HG03558 (cell line): ENCODE measurements around the gene GPC2.
"Not testable (repeated sequence)": the region's sequence is repeated elsewhere in the genome, so short reads cannot be mapped to it uniquely, and the experiment has no call there.

Experiments used
- ATAC-seq: cut with Tn5 transposase; IDR thresholded peaks from one replicate; pipeline ENCODE4 v1.9.1; 2021; ENCODE audit warnings: moderate number of reproducible peaks; ENCODE audit not compliant: unreplicated experiment; ENCODE audit errors: extremely low read depth

GPC2 gene

GRCh38 chr7:100154651-100155491 lies 22.3 kb downstream of the GPC2 start:
- ATAC-seq: no peak

GRCh38 chr7:100153708-100154535 lies 23.3 kb downstream of the GPC2 start:
- no peak for ATAC-seq

GRCh38 chr7:100152937-100153666 lies 24.1 kb downstream of the GPC2 start:
- ATAC-seq: no peak

- no peak for ATAC-seq
Observed at GRCh38 chr7:100152404-100152803, 24.8 kb downstream of the GPC2 start.

- ATAC-seq: peak; percentile 98
Observed at GRCh38 chr7:100148559-100149328, 28.4 kb downstream of the GPC2 start, which contains the start of gene LAMTOR4. LAMTOR4 (plus strand) TSS chr7:100148918; CDS start chr7:100148973, 55 bp downstream.

DNA sequence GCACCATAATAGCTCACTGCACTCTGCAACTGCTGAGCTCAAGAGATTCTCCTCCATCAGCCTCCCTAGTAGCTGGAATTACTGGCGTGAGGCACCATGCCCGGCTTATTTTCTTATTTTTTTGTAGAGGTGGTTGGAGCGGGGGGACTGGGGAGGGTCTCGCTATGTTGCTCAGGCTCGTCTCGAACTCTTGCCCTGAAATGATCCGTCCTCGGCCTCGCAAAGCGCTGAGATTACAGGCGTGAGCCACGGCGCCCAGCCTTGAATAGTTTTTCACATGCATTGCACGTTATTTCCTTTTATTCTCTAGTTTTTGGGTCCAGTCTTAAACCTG lies 29.0 kb downstream of the GPC2 start:
- no peak for ATAC-seq

DNA sequence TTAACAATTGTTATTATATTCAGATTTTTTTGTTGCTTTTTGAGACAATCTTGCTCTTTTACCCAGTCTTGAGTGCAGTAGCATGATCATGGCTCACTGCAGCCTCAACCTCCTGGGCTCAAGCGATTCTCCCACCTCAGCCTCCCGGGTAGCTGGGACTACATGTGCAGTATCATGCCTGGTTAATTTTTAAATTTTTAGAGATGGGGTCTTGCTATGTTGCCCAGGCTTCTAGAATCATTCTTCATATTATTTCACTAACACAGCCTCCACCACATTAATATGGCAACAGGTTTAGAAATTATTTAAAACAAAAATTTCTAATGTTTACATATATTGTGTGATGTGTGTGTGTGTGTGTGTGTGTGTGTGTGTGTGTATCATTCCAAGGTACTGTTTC lies 29.9 kb downstream of the GPC2 start:
- ATAC-seq: no peak

DNA sequence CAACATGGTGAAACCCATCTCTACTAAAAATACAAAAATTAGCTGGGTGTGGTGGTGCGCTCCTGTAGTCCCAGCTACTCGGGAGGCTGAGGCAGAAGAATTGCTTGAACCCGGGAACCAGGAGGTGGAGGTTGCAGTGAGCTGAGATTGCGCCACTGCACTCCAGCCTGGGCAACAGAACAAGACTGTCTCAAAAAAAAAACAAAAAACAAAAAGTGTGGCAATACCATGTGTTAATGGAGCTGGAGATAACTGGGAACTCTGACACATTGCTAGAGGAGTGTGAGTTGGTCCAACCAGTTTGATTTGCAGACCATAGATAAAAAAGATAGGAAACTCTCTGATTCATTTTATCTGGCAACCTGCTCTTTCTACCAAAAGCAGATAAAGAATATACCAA lies 30.8 kb downstream of the GPC2 start:
- ATAC-seq: not testable (repeated sequence)

DNA sequence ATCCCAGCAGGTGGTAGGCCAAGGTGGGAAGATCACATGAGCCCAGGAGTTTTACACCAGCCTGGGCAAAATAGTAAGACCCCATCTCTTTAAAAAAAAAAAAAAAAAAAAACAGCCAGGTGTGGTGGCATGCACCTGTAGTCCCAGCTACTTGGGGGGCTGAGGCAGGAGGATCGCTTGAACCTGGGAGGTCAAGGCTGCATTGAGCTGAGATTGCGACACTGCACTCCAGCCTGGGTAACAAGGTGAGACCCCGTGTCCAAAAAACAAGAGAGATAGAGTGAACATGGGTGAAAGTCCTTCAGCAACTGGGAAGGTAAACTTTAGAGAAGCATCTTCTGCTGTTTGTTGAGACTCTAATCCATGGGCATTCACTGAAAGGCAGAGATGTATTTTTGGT lies 34.7 kb downstream of the GPC2 start:
- ATAC-seq: no peak

DNA sequence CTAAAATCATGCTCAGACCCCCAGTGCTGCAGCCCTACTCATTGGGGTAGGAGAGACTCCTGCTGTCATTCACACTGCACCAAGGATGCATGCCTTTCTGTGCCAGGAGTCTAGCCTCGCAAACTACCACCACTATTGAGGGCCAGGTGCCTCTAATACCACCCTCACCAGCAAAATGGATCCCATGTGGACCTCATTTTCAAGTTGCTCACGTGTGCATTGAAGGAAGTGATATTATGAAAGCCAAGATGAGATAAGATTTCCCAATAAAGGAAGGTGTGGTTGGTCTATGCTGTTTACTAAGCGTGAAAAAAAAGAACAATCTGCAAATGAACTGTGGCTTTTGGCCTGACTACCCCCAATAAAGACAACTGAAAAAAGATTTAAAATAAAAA lies 35.6 kb downstream of the GPC2 start:
- no peak for ATAC-seq

DNA sequence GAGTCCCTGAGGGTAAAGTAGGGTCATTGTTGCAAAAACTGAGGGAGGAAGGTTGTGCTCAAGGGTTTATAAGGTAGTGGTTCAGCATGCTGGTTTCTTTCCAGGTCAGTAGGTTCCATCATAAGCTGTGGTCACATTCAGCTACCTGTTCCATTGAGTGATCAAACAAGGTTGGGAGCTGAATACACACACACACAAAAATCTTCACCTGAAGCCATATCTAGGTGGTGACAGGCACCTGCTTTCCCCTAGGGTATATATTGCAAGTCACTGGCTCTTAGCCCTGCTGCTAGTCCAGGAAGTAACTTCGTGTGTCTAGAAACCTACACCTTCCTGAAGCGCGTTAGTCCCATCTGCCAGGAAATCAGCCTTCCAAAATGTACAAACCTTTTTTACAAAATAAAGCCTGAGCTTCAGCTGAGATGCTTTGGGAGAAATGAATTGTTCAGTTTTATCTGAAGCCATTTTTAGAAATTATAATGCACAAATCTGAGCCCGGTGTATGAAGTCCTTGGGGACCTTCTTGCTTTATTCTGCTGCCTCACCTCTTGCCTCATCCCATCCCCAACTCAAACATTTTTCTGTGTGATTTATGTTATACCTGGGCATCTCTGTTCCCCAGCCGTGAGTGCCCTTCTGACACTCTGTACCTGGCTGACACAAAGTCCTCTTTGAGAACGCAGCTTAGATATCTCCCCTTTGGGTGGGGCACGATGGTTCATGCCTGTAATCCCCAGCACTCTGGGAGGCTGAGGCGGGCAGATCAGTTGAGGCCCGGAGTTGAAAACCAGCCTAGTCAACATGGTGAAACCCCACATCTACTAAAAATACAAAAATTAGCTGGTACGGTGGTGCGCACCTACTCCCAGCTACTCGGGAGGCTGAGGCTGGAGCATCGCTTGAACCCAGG lies 39.1 kb downstream of the GPC2 start:
- ATAC-seq: no peak

- ATAC-seq: peak; percentile 70
Observed at GRCh38 chr7:100132697-100133151, 44.5 kb downstream of the GPC2 start.

DNA sequence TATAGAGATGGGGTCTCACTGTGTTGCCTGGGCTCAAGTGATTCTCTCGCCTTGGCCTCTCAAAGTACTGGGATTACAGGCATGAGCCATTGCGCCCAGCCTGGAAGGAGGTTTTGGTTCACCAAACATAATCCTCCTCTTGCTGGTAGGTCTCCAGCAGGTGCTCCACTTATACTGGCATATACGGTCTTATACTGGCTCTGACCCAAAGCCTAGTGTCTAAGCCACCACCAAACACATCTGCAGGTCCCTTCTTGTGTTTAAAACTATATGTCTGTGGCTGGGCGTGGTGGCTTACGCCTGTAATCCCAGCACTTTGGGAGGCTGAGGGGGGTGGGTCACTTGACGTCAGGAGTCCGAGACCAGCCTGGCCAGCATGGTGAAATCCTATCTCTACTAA lies 45.1 kb downstream of the GPC2 start:
- no peak for ATAC-seq

DNA sequence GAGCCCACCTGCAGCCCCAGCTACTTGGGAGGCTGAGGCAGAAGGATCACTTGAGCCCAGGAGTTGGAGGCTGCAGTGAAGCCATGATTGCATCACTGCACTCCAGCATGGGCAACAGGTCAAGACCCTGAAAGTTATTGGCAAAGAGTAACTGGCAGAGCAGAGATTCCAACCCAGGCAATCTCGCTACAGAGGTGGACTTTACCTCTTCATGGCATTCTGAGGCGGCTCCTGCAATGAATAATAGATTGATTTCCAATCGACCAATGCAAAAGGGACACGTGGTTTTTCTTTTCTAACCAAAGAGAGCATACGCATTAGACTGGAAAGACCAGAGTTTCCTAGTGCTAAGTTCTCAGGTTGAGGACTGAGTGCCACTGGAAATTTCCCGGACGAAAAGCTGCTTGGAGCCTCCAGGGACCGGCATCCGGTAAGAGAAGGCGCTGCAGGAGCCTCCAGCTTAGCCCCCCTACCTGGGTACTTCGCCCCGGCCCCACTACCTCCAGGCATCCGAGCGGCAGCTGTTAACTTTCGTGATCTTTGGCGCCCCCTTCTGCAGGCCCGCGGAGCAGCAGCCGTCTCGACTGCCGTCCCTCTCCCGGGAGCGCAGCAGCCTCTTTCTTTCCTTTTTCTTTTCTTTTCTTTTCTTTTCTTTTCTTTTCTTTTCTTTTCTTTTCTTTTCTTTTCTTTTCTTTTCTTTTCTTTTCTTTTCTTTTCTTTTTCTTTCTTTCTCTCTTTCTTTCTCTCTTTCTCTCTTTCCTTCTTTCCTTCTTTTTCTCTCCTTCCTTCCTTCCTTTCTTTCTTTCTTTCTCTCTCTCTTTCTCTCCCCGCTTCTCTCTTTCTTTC lies 46.4 kb downstream of the GPC2 start:
- no peak for ATAC-seq

- not testable (repeated sequence) for ATAC-seq
Observed at GRCh38 chr7:100130220-100130607, 47.0 kb downstream of the GPC2 start.

GRCh38 chr7:100128637-100128963 lies 48.6 kb downstream of the GPC2 start:
- ATAC-seq: no peak

DNA sequence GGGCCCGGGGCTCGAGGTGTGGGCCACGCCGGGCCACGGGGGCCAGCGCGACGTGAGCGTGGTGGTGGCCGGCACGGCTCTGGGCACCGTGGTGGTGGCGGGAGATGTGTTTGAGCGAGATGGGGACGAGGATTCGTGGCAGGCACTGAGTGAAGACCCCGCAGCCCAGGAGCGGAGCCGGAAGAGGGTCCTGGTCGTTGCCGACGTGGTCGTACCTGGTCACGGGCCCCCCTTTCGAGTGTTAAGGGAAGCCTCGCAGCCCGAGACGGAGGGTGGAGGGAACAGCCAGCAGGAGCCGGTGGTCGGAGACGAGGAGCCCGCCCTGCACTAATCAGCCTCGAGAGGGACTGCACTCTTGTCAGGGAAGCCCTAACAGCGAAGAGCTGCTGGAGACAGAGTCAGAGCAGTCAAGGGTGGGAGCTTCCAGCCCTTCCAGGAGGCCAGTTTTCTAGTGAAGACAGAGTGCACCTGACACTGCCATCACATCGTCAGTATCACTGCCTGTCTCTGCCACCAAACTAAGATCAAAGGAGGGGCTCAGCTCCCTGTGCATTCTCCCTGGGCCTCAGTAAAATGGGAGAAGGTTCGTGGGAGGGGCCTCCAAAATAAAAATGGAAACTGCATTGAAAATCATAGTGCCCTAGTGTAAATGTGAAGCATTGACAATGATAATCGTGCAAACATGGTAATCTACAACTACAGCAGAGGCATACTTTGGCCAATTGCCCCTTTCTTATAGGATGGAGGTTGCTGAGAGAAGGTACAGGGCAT lies 49.1 kb downstream of the GPC2 start:
- no peak for ATAC-seq
